ENCODE results near the gene GPR180.

GPR180 gene

GRCh38 chr13:94673851-94674250 is 72.2 kb downstream of the GPR180 start:
- Histone ChIP-seq H3K9ac (ENCODE audit: low read length) (no peak overlapping the region), H3K4me1 (ENCODE audit: control insufficient read depth, insufficient read depth, low read length) (no peaks in the 10 kb centered on the region), H3K36me3 (ENCODE audit: control insufficient read depth, insufficient read depth, low read length, severe bottlenecking) (no peaks in the 10 kb centered on the region), H3K27me3 (replicated peaks; ENCODE audit: control insufficient read depth, insufficient read depth, low read length) (peaks cover 31% of the 10 kb centered on the region), H3K4me3 (ENCODE audit: low read length) (no peak overlapping the region), H3K9me3 (ENCODE audit: control insufficient read depth, low read length) (no peaks in the 10 kb centered on the region)
- no peak for DNase-seq (ENCODE audit: low read depth)

- peaks cover 31% of the 10 kb centered on the region for H3K27me3 ChIP-seq (replicated peaks; ENCODE audit: control insufficient read depth, insufficient read depth, low read length)
- H3K4me3 ChIP-seq (ENCODE audit: low read length), result no peak overlapping the region
- H3K9me3 ChIP-seq (ENCODE audit: control insufficient read depth, low read length), result no peaks in the 10 kb centered on the region
- no peak overlapping the region for H3K9ac ChIP-seq (ENCODE audit: low read length)
- H3K36me3 ChIP-seq (ENCODE audit: control insufficient read depth, insufficient read depth, low read length, severe bottlenecking), result no peaks in the 10 kb centered on the region
- peak; percentile 61 for DNase-seq (ENCODE audit: low read depth)
- no peaks in the 10 kb centered on the region for H3K4me1 ChIP-seq (ENCODE audit: control insufficient read depth, insufficient read depth, low read length)
Observed at GRCh38 chr13:94674609-94675348, 73.1 kb downstream of the GPR180 start.

- Histone ChIP-seq H3K9me3 (ENCODE audit: control insufficient read depth, low read length) (no peaks in the 10 kb centered on the region), H3K36me3 (ENCODE audit: control insufficient read depth, insufficient read depth, low read length, severe bottlenecking) (no peaks in the 10 kb centered on the region)
- no peak for DNase-seq (ENCODE audit: low read depth)
Observed at GRCh38 chr13:94677799-94678198, 76.1 kb downstream of the GPR180 start.

GRCh38 chr13:94678845-94679244 is 77.2 kb downstream of the GPR180 start:
- DNase-seq (ENCODE audit: low read depth), result no peak
- no peaks in the 10 kb centered on the region for H3K36me3 ChIP-seq (ENCODE audit: control insufficient read depth, insufficient read depth, low read length, severe bottlenecking)
- no peaks in the 10 kb centered on the region for H3K4me1 ChIP-seq (ENCODE audit: control insufficient read depth, insufficient read depth, low read length)
- no peak overlapping the region for H3K4me3 ChIP-seq (ENCODE audit: low read length)
- peaks cover 28% of the 10 kb centered on the region for H3K27me3 ChIP-seq (replicated peaks; ENCODE audit: control insufficient read depth, insufficient read depth, low read length)
- H3K9me3 ChIP-seq (ENCODE audit: control insufficient read depth, low read length), result no peaks in the 10 kb centered on the region
- no peak overlapping the region for H3K9ac ChIP-seq (ENCODE audit: low read length)

More at GRCh38 chr13:94677799-94678198, 76.1 kb downstream of the GPR180 start:
- H3K9ac ChIP-seq (ENCODE audit: low read length), result no peak overlapping the region
- H3K27me3 ChIP-seq (replicated peaks; ENCODE audit: control insufficient read depth, insufficient read depth, low read length), result peaks cover 28% of the 10 kb centered on the region
- H3K4me3 ChIP-seq (ENCODE audit: low read length), result no peak overlapping the region
- H3K4me1 ChIP-seq (ENCODE audit: control insufficient read depth, insufficient read depth, low read length), result no peaks in the 10 kb centered on the region

- H3K4me1 ChIP-seq (ENCODE audit: control insufficient read depth, insufficient read depth, low read length), result no peaks in the 10 kb centered on the region
- no peak overlapping the region for H3K9ac ChIP-seq (ENCODE audit: low read length)
- H3K9me3 ChIP-seq (ENCODE audit: control insufficient read depth, low read length), result no peaks in the 10 kb centered on the region
- no peak overlapping the region for H3K4me3 ChIP-seq (ENCODE audit: low read length)
- peaks cover 28% of the 10 kb centered on the region for H3K27me3 ChIP-seq (replicated peaks; ENCODE audit: control insufficient read depth, insufficient read depth, low read length)
- no peaks in the 10 kb centered on the region for H3K36me3 ChIP-seq (ENCODE audit: control insufficient read depth, insufficient read depth, low read length, severe bottlenecking)
- no peak for DNase-seq (ENCODE audit: low read depth)
Observed at GRCh38 chr13:94679614-94680013, 78.0 kb downstream of the GPR180 start.

GRCh38 chr13:94682229-94682628 is 80.6 kb downstream of the GPR180 start:
- Histone ChIP-seq H3K4me1 (ENCODE audit: control insufficient read depth, insufficient read depth, low read length) (no peaks in the 10 kb centered on the region), H3K27me3 (replicated peaks; ENCODE audit: control insufficient read depth, insufficient read depth, low read length) (peaks cover 13% of the 10 kb centered on the region), H3K9ac (ENCODE audit: low read length) (no peak overlapping the region), H3K4me3 (ENCODE audit: low read length) (no peak overlapping the region), H3K9me3 (ENCODE audit: control insufficient read depth, low read length) (no peaks in the 10 kb centered on the region), H3K36me3 (ENCODE audit: control insufficient read depth, insufficient read depth, low read length, severe bottlenecking) (no peaks in the 10 kb centered on the region)
- no peak for DNase-seq (ENCODE audit: low read depth)

GRCh38 chr13:94683409-94683808 is 81.8 kb downstream of the GPR180 start:
- Histone ChIP-seq H3K9me3 (ENCODE audit: control insufficient read depth, low read length) (no peaks in the 10 kb centered on the region), H3K4me1 (ENCODE audit: control insufficient read depth, insufficient read depth, low read length) (no peaks in the 10 kb centered on the region), H3K9ac (ENCODE audit: low read length) (no peak overlapping the region), H3K4me3 (ENCODE audit: low read length) (no peak overlapping the region), H3K27me3 (replicated peaks; ENCODE audit: control insufficient read depth, insufficient read depth, low read length) (peaks cover 10% of the 10 kb centered on the region), H3K36me3 (ENCODE audit: control insufficient read depth, insufficient read depth, low read length, severe bottlenecking) (no peaks in the 10 kb centered on the region)
- DNase-seq (ENCODE audit: low read depth), result no peak

All from adipocyte (in vitro differentiated cells).